ENCODE data around the gene MATR3. TPM values are rescaled to one million over a fixed set of nuclear protein-coding genes. Genes with fewer than 3 reads are reported as not detected.

MATR3 gene
- total and polyA plus RNA-seq, 2 of the 4 experiments (the other 2 are of a cell fraction) = 81.4 to 367 TPM

DNA sequence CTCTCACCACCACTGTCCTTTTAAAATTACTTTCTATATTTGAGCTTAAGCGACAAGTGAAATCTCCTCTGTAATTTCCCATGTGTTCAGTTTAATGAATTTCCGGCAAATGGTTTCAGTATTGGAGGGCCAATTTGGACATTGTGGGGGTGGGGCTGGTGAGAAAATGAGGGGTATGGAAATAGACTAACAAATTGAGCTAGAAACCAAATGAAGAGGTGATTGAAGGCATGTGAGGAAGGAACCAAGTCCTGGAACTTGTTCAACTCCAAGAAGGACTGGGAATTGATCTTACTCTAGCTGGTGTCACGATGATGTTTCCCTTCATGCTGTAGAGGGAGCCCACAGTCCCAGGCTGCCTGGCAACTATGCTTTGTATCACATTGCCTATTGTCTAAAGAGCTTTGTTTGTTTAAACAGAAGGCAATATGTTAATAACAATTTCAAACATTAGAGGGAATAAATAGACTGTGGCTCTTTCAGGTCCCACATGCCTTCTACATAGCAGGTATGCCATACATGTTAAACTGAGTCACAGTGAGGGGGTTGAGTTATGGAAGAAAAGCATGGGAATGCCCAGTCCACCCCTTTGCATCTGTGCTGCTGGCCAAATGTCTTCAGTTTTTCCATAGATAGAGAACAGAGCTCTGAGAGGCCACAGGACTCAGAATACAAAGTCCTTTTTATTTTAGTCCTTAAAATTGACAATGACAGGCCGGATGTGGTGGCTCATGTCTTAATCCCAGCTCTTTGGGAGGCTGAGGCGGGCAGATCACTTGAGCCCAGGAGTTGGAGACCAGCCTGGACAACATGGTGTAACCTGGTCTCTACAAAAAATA is 25.0 kb upstream of the MATR3 start:
- H3K27me3 ChIP-seq (ENCODE audit: control insufficient read depth, insufficient read depth, low read length) = no peaks in the 10 kb centered on the region
- H3K4me1 ChIP-seq (ENCODE audit: control insufficient read depth, insufficient read depth, low read length) = peaks cover 23% of the 10 kb centered on the region
- H3K9me1 ChIP-seq (ENCODE audit: insufficient read depth, low read length) = peaks cover 13% of the 10 kb centered on the region
- 0 out of 2 replicates have a peak overlapping the region, but pooled peaks have one; percentile 12 for H3K18ac ChIP-seq (ENCODE audit: low read depth, low read length)
- H2BK120ac ChIP-seq (ENCODE audit: low read depth, low read length) = peak overlapping the region; percentile 18; the same call in 1 of the 2 replicates
- 100% methylated on average over 1 of the region's 5 CpGs; no CpG with 5 or more reads in 1 of the 2 experiments for WGBS, 2 experiments (ENCODE audit: extremely low coverage in 2 of 2, insufficient read length in 1 of 2)
- no peak overlapping the region for H3K4me3 ChIP-seq (ENCODE audit: insufficient read depth, low read depth, low read length)
- no peak overlapping the region for H3K4me2 ChIP-seq (ENCODE audit: low read depth, low read length)
- H4K20me1 ChIP-seq (ENCODE audit: insufficient read depth, low read length) = no peaks in the 10 kb centered on the region
- intact Hi-C loops (cut with micrococcal nuclease) = loop anchor here (10.0 kb wide), 1 partner anchor 164 kb away; no protein-coding TSS in a partner anchor
- H2BK20ac ChIP-seq (ENCODE audit: low read depth, low read length) = peak overlapping the region; percentile 42; the same call in 1 of the 2 replicates
- H2BK5ac ChIP-seq (ENCODE audit: low read depth, low read length, poor library complexity, severe bottlenecking) = no peak overlapping the region
- H3K56ac ChIP-seq (ENCODE audit: extremely low read depth, insufficient read depth, low read length) = no peak overlapping the region
- peak overlapping the region; percentile 39; the same call in 1 of the 3 replicates for H2BK15ac ChIP-seq (ENCODE audit: low read depth, low read length)
- peak overlapping the region; percentile 51; the same call in 1 of the 2 replicates for H3K23ac ChIP-seq (ENCODE audit: low read depth, low read length)
- no peak overlapping the region for H2AFZ ChIP-seq (replicated peaks; ENCODE audit: low read length, poor library complexity)
- no peak for DNase-seq
- H4K5ac ChIP-seq (ENCODE audit: low read depth, low read length) = no peak overlapping the region
- no peak overlapping the region for H4K91ac ChIP-seq (ENCODE audit: insufficient read depth, low read depth, low read length)
- no peak overlapping the region for H3K27ac ChIP-seq (ENCODE audit: insufficient read depth, low read length)
- H3K36me3 ChIP-seq (ENCODE audit: control insufficient read depth, insufficient read depth, low read length) = no peaks in the 10 kb centered on the region
- H3K79me1 ChIP-seq (ENCODE audit: low read depth in 1 of 2, low read length in 2 of 2) = peaks cover 0 to 18% of the 10 kb centered on the region in 2 experiments; a peak in 2 of 4 replicates
- ChIA-PET CTCF (no interaction called here), POLR2A (ENCODE audit: unreplicated experiment) (interaction anchor here (0.6 kb wide), 1 partner anchor 742 kb away, joined by 6 read pairs; no protein-coding TSS in a partner anchor)
- in situ Hi-C loops (cut with MboI; ENCODE audit: low sequenced_read_pairs) = loop anchor here (10.0 kb wide), 3 partner anchors 444 to 694 kb away; partner anchors contain the start of gene HSPA9
- H2AK5ac ChIP-seq (ENCODE audit: low read depth, low read length) = peak overlapping the region; percentile 51; the same call in 1 of the 2 replicates
- dilution Hi-C loops (cut with HindIII; ENCODE audit: low sequenced_read_pairs, unreplicated experiment) = no loop called here
- H4K8ac ChIP-seq (ENCODE audit: low read depth in 2 of 2, low read length in 2 of 2) = no peak overlapping the region
- H2AK9ac ChIP-seq (replicated peaks; ENCODE audit: low read depth, low read length, poor library complexity) = no peak overlapping the region
- no peaks in the 10 kb centered on the region for H3K9me3 ChIP-seq (ENCODE audit: control insufficient read depth, insufficient read depth, low read length)
- no peak for ATAC-seq (ENCODE audit: low read depth)
- H3K9ac ChIP-seq (ENCODE audit: low read depth, low read length) = no peak overlapping the region
- 0 out of 2 replicates have a peak overlapping the region, but pooled peaks have one; percentile 48 for H3K14ac ChIP-seq (replicated peaks; ENCODE audit: low read depth, low read length)
- no TSS peak for BruUV-seq (replicated peaks)
- TF ChIP-seq CTCF (conservative IDR thresholded peaks at IDR 0.05; ENCODE audit: low read depth, low read length) = 0 out of 2 replicates have a peak, but pooled peaks have one; percentile 6
- TF ChIP-seq, protein P1, sequence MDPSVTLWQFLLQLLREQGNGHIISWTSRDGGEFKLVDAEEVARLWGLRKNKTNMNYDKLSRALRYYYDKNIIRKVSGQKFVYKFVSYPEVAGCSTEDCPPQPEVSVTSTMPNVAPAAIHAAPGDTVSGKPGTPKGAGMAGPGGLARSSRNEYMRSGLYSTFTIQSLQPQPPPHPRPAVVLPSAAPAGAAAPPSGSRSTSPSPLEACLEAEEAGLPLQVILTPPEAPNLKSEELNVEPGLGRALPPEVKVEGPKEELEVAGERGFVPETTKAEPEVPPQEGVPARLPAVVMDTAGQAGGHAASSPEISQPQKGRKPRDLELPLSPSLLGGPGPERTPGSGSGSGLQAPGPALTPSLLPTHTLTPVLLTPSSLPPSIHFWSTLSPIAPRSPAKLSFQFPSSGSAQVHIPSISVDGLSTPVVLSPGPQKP (IDR thresholded peaks at IDR 0.05; ENCODE audit: borderline replicate concordance, low read depth, low read length) = no peak
- H3K4ac ChIP-seq (ENCODE audit: low read depth, low read length) = peak overlapping the region; percentile 4; the same call in 1 of the 2 replicates

All from IMR-90 (cell line).